WI38 (cell line): ENCODE measurements around the gene PPID.

Source experiments
- H3K4me3 ChIP-seq: 2 replicates; pipeline ENCODE4 v1.5.1; 2011; ENCODE audit warnings: low read depth, mild to moderate bottlenecking, control low read depth, low read length
- CTCF ChIP-seq: IDR thresholded peaks from 2 replicates; pipeline ENCODE4 v1.5.1; 2012; ENCODE audit warnings: low read depth, mild to moderate bottlenecking, control low read depth, low read length

Gene PPID

GRCh38 chr4:158722917-158723793 lies at the start of gene PPID:
Gene PPID (minus strand): TSS chr4:158723396. CDS start chr4:158723288, 108 bp downstream.
- H3K4me3 ChIP-seq = peak within 1 kb of the TSS; percentile 89
- no peak for TF ChIP-seq CTCF

- no peak for TF ChIP-seq CTCF
- no peak overlapping the region for H3K4me3 ChIP-seq
These were observed 48.6 kb upstream of the PPID start for GRCh38 chr4:158771776-158772175.

DNA sequence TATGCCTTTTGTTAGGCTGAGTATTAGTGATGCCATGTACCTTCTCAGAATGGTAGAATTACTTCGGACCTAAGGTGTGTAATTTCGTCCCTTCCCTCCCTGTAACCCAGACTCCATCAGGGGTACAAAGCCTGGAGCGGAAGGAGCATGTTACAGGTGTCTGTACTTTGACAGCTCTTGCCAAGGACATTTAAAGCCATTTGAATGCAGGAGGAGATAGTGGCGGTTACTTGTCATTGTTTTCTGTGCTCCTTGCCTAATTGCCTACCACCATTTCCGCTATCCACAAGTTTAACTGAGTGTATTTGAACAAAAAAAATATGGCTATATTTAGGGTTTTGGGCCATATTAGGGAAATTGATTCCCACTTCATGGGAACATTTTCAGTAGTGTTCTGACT lies 47.5 kb upstream of the PPID start:
- H3K4me3 ChIP-seq = no peak overlapping the region
- TF ChIP-seq CTCF = no peak

DNA sequence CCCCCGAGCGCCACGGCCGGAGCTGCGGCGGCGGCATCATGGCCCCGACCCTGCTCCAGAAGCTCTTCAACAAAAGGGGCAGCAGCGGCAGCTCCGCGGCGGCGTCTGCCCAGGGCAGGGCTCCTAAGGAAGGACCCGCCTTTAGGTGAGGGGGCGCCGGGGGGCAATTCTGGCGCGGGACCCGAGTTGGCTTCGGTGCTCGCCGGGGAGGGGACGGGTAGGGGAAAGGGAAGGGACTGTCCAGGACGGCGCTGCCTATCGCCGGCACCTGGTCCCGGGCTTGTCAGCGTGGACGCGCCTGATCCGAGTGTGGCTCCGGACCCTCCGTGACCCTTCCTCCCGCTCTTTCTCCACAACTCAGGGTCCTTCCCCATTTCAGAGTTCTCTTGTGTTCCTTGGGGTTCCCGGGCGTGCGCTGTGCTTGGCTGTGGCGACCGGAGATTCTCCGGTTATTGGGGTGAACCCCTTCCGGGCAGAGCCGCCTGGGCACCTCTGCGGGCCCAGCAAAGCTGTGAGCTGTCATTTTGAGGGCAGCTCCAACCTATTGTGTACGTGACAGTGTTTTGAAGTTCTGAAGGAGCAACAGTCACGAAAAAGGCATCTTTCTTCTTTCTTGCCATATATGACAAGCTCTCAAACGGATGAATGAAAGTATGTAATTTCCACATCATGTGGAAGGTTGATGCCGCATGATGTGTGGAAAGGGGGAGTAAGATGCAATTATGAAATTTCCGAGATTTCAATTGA lies 46.2 kb upstream of the PPID start:
- H3K4me3 ChIP-seq = peak overlapping the region; percentile 64
- TF ChIP-seq CTCF = no peak

DNA sequence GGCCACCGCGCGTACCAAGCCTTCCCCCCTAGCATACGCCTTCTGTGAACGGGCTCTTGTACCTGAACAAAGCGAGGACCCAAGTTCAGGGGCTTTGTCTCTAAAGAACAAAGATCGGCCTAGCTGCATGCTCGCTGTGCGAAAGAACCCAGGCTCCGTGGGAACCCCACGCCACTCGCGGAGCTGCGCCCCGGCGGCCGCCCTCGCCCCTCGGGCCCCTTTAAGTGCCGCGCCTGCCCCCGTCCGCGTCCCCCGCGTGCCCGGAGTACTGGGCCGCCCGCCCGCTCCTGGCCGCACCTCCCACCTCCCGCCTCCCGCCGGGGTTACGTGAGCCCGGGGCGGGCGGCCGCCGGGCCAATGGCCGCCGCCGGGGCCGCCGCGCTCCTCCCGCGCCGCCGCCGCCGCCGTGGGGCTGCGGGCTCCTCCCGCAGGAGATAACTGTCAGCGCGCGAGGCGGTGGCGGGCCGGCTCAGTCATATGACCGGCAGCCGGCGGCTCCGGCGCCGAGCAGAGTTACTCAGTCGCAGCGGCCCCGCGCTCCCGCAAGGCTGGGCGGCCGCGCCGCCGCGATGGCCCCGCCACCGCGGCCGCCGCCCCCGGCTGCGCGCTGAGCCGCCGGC lies 45.5 kb upstream of the PPID start, which contains the start of gene FNIP2:
FNIP2 (plus strand) TSS at position 472 of the 620 bp plus-strand sequence. CDS start 187 bp downstream, outside the sequence.
- TF ChIP-seq CTCF = no peak
- peak within 1 kb of the TSS; percentile 64 for H3K4me3 ChIP-seq

DNA sequence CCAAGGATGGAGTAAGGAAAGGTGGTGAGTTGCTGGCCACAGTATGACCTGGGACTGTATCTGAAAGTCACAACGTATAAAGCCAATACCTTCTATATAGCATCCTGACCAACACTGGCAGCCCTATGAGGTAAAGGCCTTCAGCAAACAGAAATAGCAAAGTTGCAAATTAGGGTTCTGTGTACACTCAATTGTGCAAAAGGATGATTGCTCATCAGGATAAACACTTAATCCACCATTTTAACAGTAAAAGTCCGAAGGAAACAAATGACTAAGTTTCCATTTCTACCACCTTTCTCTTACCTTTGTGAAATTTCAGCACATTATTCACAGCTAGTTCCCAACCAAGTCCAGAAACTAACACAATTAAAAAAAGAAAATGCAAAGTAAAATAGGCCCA lies 44.3 kb upstream of the PPID start:
- H3K4me3 ChIP-seq = no peak overlapping the region

More for the DNA sequence above, 44.3 kb upstream of the PPID start:
- TF ChIP-seq CTCF = no peak
